Heart left ventricle (tissue), 13 donors: ENCODE measurements around the gene CAPN14.

ENCODE experiments used
- POLR2A ChIP-seq, 2 donors: fragments of 450-650 bp; IDR thresholded peaks; one replicate each; pipeline ENCODE4 v1.6.1; 2017; ENCODE audit warnings: antibody characterized with exemption in 2 of 2, mild to moderate bottlenecking in 2 of 2, moderate library complexity in 2 of 2
- TF ChIP-seq, protein P1 (sequence below), 12 donors: fragments of 200-600 bp; sonication (generic) in 4 of 12; IDR thresholded peaks; one replicate each; pipeline versions ENCODE4 v1.5.0 to v1.8.0; 2018 to 2022; ENCODE audit warnings: antibody characterized with exemption in 12 of 12, mild to moderate bottlenecking in 5 of 12
- donor health status: ischemic (EF 13 %, LVEDD 7.1; RV severe dilation, severe dysfunction).
- donor health status: DM: no; HTN: yes; CAD: no.
- donor health status: DM: no; HTN: no; CAD: no.
- donor health status: ischemic (EF 25% LVEDD 6.9; RV normal size, moderate dysfunction).
- donor health status: ischemic (EF 25% LVEDD 5.7; RV mildly dilated, moderate dysfunction).
- donor health status: ischemic (EF 35%, LVEDD 5.7; RV mildly dilated, moderate dysfunction).
- donor health status: nonischemic (EF 11% LVEDD 7.7; RV severe dilation, severe dysfunction).
- donor health status: DM: yes; HTN: yes; CAD: no.
- donor health status: PGD.
- donor health status: ischemic (EF 29% LVEDD 5.4; RV normal size, mild dysfunction).
- donor health status: nonischemic (EF 23%, LVEDD 6.1; RV moderate dilation, normal function).

DNA sequence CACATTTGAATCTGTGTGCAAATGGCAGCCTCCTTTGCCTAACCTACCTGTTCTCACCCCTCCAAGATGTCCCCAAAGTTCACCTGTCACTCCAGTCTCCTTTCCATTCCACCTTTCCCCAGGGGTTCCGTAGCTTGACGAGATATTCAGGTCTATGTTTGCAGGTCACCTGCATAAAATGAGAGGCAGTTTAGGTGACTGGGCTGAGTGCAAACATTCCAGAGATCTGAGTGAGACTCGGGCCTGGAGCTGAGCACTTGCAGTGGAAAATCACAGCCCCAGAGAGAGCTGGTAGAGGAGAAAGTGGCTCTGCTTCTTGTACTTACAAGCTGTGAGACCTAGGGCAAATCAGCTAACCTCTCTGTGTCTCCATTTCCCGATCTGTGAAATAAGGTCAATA is 20.1 kb downstream of the CAPN14 start:
- TF ChIP-seq, protein P1, sequence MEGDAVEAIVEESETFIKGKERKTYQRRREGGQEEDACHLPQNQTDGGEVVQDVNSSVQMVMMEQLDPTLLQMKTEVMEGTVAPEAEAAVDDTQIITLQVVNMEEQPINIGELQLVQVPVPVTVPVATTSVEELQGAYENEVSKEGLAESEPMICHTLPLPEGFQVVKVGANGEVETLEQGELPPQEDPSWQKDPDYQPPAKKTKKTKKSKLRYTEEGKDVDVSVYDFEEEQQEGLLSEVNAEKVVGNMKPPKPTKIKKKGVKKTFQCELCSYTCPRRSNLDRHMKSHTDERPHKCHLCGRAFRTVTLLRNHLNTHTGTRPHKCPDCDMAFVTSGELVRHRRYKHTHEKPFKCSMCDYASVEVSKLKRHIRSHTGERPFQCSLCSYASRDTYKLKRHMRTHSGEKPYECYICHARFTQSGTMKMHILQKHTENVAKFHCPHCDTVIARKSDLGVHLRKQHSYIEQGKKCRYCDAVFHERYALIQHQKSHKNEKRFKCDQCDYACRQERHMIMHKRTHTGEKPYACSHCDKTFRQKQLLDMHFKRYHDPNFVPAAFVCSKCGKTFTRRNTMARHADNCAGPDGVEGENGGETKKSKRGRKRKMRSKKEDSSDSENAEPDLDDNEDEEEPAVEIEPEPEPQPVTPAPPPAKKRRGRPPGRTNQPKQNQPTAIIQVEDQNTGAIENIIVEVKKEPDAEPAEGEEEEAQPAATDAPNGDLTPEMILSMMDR (IDR thresholded peaks at IDR 0.05), result no peak
- no peak for TF ChIP-seq POLR2A (IDR thresholded peaks at IDR 0.05)
